Psoas muscle (tissue), 8 donors: ENCODE results near the gene HMCES. TPM values are rescaled to one million over a fixed set of nuclear protein-coding genes. Genes with fewer than 3 reads are reported as not detected.
A peak's percentile ranks its signal among the peaks of the same experiment; 100 is the strongest.

ENCODE experiments used
- ATAC-seq, 4 donors: fragments of 200-7000 bp; cut with Tn5 transposase; one replicate each; pipeline ENCODE4 v1.9.1; 2020; ENCODE audit warnings: moderate library complexity in 3 of 4, mild to moderate bottlenecking in 2 of 4
- DNase-seq, 2 donors: peaks; one replicate each; pipeline ENCODE4 v3.0.0-alpha.2; 2020
- H3K27ac ChIP-seq: fragments of 200-600 bp; one replicate; pipeline ENCODE4 v1.8.0; 2022
- H3K27me3 ChIP-seq, 3 donors: fragments of 200-600 bp in 1 of 3; one replicate each; pipeline versions ENCODE4 v1.6.1 to v1.8.0; 2013 to 2022; ENCODE audit warnings: low read length in 2 of 3, mild to moderate bottlenecking in 2 of 3, moderate library complexity in 1 of 3; ENCODE audit not compliant: insufficient read depth in 3 of 3
- H3K36me3 ChIP-seq, 2 donors: fragments of 200-600 bp in 1 of 2; one replicate each; pipeline versions ENCODE4 v1.6.1 to v1.8.0; 2013 to 2022; ENCODE audit warnings: low read depth in 1 of 2, mild to moderate bottlenecking in 1 of 2, moderate library complexity in 1 of 2; ENCODE audit not compliant: insufficient read depth in 1 of 2
- H3K4me1 ChIP-seq: fragments of 200-600 bp; one replicate; pipeline ENCODE4 v1.8.0; 2022
- H3K4me3 ChIP-seq: fragments of 200-600 bp; one replicate; pipeline ENCODE4 v1.8.0; 2022; ENCODE audit warnings: mild to moderate bottlenecking
- H3K9me3 ChIP-seq: fragments of 200-600 bp; one replicate; pipeline ENCODE4 v1.8.0; 2022
- CTCF ChIP-seq: fragments of 200-600 bp; IDR thresholded peaks from one replicate; pipeline ENCODE4 v1.8.0; 2022; ENCODE audit warnings: antibody characterized with exemption
- WGBS, 3 donors: extraction: QIAGEN DNeasy Blood & Tissue Kit; methylation state at CpG; one replicate each; pipeline versions ENCODE4 v1.1.6 to v1.1.7; 2013; 5-methylcytosine and 5-hydroxymethylcytosine counted together
- intact Hi-C, 2 donors: fragments of 100-400 bp; cut with DNase I; formaldehyde crosslinking; loops; one replicate each; pipeline versions ENCODE4 v1.11.0 to v1.14.2; 2022
- polyA plus RNA-seq, 3 donors: library from polyadenylated mRNA; stranded (reverse); fragments of 200-250 nt; gene quantifications; one replicate each; pipeline ENCODE4 v1.2.3, GENCODE V29; 2013
- total RNA-seq, 4 donors: library from RNA; stranded (reverse); fragmentation: NEBNext Ultra II Directional in 2 of 4; extraction: Animal tissue kit (Norgen Biotek cat#: 25700) in 2 of 4; gene quantifications; one replicate each; pipeline versions ENCODE4 v1.2.1 to v1.2.4, GENCODE V29; 2021 to 2023
- donor health status: healthy with polysubstance abuse.
- donor health status: DM: no; HTN: no; CAD: no; lungs with moderate emphysema.
- donor health status: Bipolar disorder and iron deficiency.
- donor health status: healthy.
- donor health status: DM: yes; HTN: yes; CAD: no.
- donor health status: DM: no; HTN: no; CAD: no.
- donor health status: DM: no; HTN: no; CAD: no.
- donor health status: DM: yes; HTN: yes; CAD: no.

Gene HMCES
- total and polyA plus RNA-seq, 7 donors = 32.6 to 37.4 (median 35.7) TPM

DNA sequence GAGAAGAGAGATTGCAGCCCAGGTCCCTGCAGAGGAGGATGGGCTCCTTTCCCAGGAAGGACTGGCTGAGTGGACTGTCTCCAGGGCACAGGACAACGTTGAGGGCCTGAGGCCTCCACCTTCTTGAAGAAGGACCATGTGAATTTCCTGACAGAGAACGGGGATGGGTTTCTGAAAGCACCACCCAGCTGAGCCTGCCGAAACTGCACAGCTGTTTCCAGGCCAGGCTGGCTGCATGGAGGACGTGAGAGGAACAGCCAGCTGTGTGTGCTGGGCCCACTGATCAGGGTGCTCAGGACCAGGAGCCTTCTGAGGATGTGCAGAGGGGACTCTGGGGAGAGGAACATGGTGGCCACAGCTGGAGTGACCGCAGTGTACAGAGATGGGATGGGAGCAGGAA lies 39.2 kb downstream of the HMCES start:
- Histone ChIP-seq H3K27ac (no peak overlapping the region), H3K4me1 (peaks cover 12% of the 10 kb centered on the region), H3K27me3 (no peaks in the 10 kb centered on the region), H3K36me3 (no peaks in the 10 kb centered on the region), H3K4me3 (no peak overlapping the region), H3K9me3 (no peaks in the 10 kb centered on the region)
- TF ChIP-seq CTCF = no peak
- DNase-seq = peak in 1 of 2 donors; percentile 44
- WGBS, 3 donors = 48 to 67% (median 51%) methylated on average over 5 of the region's 5 CpGs
- intact Hi-C loops = no loop called here
- no peak for ATAC-seq

DNA sequence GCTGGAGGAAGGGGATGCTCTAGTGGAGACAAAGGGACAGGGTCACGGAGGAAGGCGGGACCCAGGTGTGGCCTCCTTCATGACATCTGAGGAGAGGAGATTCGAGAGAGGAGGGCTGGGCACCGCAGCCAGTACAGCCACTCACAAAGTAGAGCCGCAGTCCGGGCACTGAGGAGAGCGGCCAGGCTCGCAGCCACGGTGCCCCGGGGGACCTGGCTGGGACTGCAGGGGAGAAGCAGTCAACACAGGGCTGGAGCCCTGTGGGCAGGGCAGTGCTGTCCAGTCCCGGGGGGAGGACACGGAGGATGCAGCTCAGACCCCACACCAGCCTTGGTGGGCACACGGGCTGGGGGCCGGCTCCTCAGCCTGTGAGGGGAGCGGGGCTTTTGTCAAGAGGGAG lies 40.3 kb downstream of the HMCES start:
- intact Hi-C loops = no loop called here
- 90 to 95% (median 92%) methylated on average over 12 to 15 of the region's 15 CpGs for WGBS, 3 donors

GRCh38 chr3:129320261-129320660 lies 41.6 kb downstream of the HMCES start:
- H3K36me3 ChIP-seq = no peaks in the 10 kb centered on the region
- H3K27ac ChIP-seq = no peak overlapping the region
- peaks cover 3% of the 10 kb centered on the region for H3K4me1 ChIP-seq
- DNase-seq (peak in 1 of 2 donors; percentile 29), ATAC-seq (no peak)
- no peaks in the 10 kb centered on the region for H3K27me3 ChIP-seq
- H3K4me3 ChIP-seq = no peak overlapping the region
- intact Hi-C loops = no loop called here
- no peak for TF ChIP-seq CTCF
- no peaks in the 10 kb centered on the region for H3K9me3 ChIP-seq
- WGBS, 3 donors = 90 to 94% (median 93%) methylated on average over 5 to 8 of the region's 8 CpGs

More for the DNA sequence above, 40.3 kb downstream of the HMCES start:
- Histone ChIP-seq H3K4me3 (no peak overlapping the region), H3K27me3 (no peaks in the 10 kb centered on the region), H3K4me1 (peaks cover 12% of the 10 kb centered on the region), H3K36me3 (no peaks in the 10 kb centered on the region), H3K27ac (no peak overlapping the region), H3K9me3 (no peaks in the 10 kb centered on the region)
- TF ChIP-seq CTCF = no peak
- no peak for ATAC-seq
- peak in 1 of 2 donors; percentile 52 for DNase-seq

- no peak for TF ChIP-seq CTCF
- Histone ChIP-seq H3K4me1 (peaks cover 3% of the 10 kb centered on the region), H3K27me3 (no peaks in the 10 kb centered on the region), H3K27ac (no peak overlapping the region), H3K4me3 (no peak overlapping the region), H3K36me3 (no peaks in the 10 kb centered on the region), H3K9me3 (no peaks in the 10 kb centered on the region)
- 94 to 97% (median 95%) methylated on average over 7 of the region's 7 CpGs for WGBS, 3 donors
- no peak for ATAC-seq
- intact Hi-C loops = no loop called here
- no peak for DNase-seq
Observed at GRCh38 chr3:129320825-129321487, 42.3 kb downstream of the HMCES start.

DNA sequence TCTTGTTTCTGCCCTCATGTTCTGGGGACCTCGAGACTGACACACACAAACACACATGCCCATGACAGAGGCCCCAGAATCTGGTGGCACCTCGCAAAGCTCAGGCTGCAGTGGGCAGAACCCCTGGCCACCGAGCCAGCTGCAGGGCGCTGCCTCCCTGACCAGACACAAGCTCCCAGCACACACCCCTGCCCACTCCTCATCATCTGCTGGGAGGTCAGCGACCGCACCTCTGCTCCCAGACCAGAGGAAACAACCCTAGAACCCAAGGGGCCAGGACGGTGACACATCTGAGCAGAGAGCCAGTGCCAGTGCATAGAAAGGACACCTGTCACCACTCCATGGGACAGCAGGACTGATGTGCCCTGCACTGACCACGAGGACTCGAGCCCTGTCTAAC lies 43.2 kb downstream of the HMCES start:
- no peak overlapping the region for H3K27ac ChIP-seq
- intact Hi-C loops = no loop called here
- H3K27me3 ChIP-seq = no peaks in the 10 kb centered on the region
- H3K4me3 ChIP-seq = no peak overlapping the region
- TF ChIP-seq CTCF = no peak
- H3K9me3 ChIP-seq = no peaks in the 10 kb centered on the region
- H3K4me1 ChIP-seq = peaks cover 2% of the 10 kb centered on the region
- 87 to 90% (median 88%) methylated on average over 9 of the region's 9 CpGs for WGBS, 3 donors
- no peaks in the 10 kb centered on the region for H3K36me3 ChIP-seq
- DNase-seq (peak in 1 of 2 donors; percentile 15), ATAC-seq (no peak)
